ENCODE results near the gene KYNU. TPM values are rescaled to one million over a fixed set of nuclear protein-coding genes. Genes with fewer than 3 reads are reported as not detected.
A peak's percentile ranks its signal among the peaks of the same experiment; 100 is the strongest.

The KYNU gene
- total RNA-seq, 2 experiments from 2014 or later, result not detected

- ATAC-seq, result no peak
- POLR2A ChIA-PET, result no interaction called here
- no peak for DNase-seq
- CTCF ChIA-PET, result interaction anchor here (0.5 to 1.4 kb wide), 5 partner anchors 8 to 699 kb away, joined by 3 to 5 read pairs (median 4); no protein-coding TSS in a partner anchor
- Mint-ChIP-seq H3K9me3 (ENCODE audit: low read depth) (no peaks in the 10 kb centered on the region), H3K36me3 (ENCODE audit: low read depth) (no peaks in the 10 kb centered on the region), H3K4me1 (no peaks in the 10 kb centered on the region), H3K27me3 (no peaks in the 10 kb centered on the region), H3K27ac (no peak overlapping the region), H3K4me3 (no peak overlapping the region)
- intact Hi-C loops (cut with DNase I, micrococcal nuclease), result no loop called here
These were observed 97.0 kb downstream of the KYNU start for GRCh38 chr2:142974288-142975024.

GRCh38 chr2:142975239-142975638 is 97.8 kb downstream of the KYNU start:
- DNase-seq (no peak), ATAC-seq (no peak)
- Mint-ChIP-seq H3K27me3 (no peaks in the 10 kb centered on the region), H3K27ac (no peak overlapping the region), H3K9me3 (ENCODE audit: low read depth) (no peaks in the 10 kb centered on the region), H3K36me3 (ENCODE audit: low read depth) (no peaks in the 10 kb centered on the region), H3K4me1 (no peaks in the 10 kb centered on the region), H3K4me3 (no peak overlapping the region)
- ChIA-PET CTCF (interaction anchor here (0.5 to 1.4 kb wide), 5 partner anchors 9 to 241 kb away, joined by 3 to 4 read pairs (median 3); no protein-coding TSS in a partner anchor), POLR2A (no interaction called here)
- intact Hi-C loops (cut with DNase I, micrococcal nuclease), result no loop called here

- CTCF ChIA-PET, result interaction anchor here (1.0 to 1.6 kb wide), 8 partner anchors 8 to 59 kb away, joined by 3 to 11 read pairs (median 4); no protein-coding TSS in a partner anchor
- Mint-ChIP-seq H3K27ac (no peak overlapping the region), H3K27me3 (peaks cover 2% of the 10 kb centered on the region), H3K9me3 (ENCODE audit: low read depth) (no peaks in the 10 kb centered on the region), H3K4me3 (no peak overlapping the region), H3K4me1 (no peaks in the 10 kb centered on the region), H3K36me3 (ENCODE audit: low read depth) (no peaks in the 10 kb centered on the region)
- ATAC-seq, result peak; percentile 74
- intact Hi-C loops (cut with DNase I, micrococcal nuclease), result loop anchor here in 1 of 2 experiments (10.0 kb wide), 2 partner anchors 296 to 836 kb away; no protein-coding TSS in a partner anchor
- POLR2A ChIA-PET, result no interaction called here
- peak; percentile 7 for DNase-seq
These were observed 103.0 kb downstream of the KYNU start for GRCh38 chr2:142980246-142981068.

GRCh38 chr2:142981069-142981378 is 103.6 kb downstream of the KYNU start:
- ChIA-PET CTCF (interaction anchor here (1.0 to 1.6 kb wide), 7 partner anchors 9 to 60 kb away, joined by 3 to 11 read pairs (median 3); no protein-coding TSS in a partner anchor), POLR2A (no interaction called here)
- no peaks in the 10 kb centered on the region for H3K9me3 Mint-ChIP-seq (ENCODE audit: low read depth)
- H3K4me1 Mint-ChIP-seq, result no peaks in the 10 kb centered on the region
- no peaks in the 10 kb centered on the region for H3K36me3 Mint-ChIP-seq (ENCODE audit: low read depth)
- intact Hi-C loops (cut with DNase I, micrococcal nuclease), result loop anchor here in 1 of 2 experiments (10.0 kb wide), 2 partner anchors 296 to 836 kb away; no protein-coding TSS in a partner anchor
- H3K27me3 Mint-ChIP-seq, result peaks cover 2% of the 10 kb centered on the region
- no peak for DNase-seq
- H3K4me3 Mint-ChIP-seq, result no peak overlapping the region
- ATAC-seq, result no peak
- no peak overlapping the region for H3K27ac Mint-ChIP-seq

- H3K27me3 Mint-ChIP-seq, result peaks cover 2% of the 10 kb centered on the region
- intact Hi-C loops (cut with DNase I, micrococcal nuclease), result loop anchor here in 1 of 2 experiments (10.0 kb wide), 2 partner anchors 297 to 837 kb away; no protein-coding TSS in a partner anchor
- H3K4me3 Mint-ChIP-seq, result no peak overlapping the region
- POLR2A ChIA-PET, result no interaction called here
- no peaks in the 10 kb centered on the region for H3K36me3 Mint-ChIP-seq (ENCODE audit: low read depth)
- H3K4me1 Mint-ChIP-seq, result no peaks in the 10 kb centered on the region
- no peak for ATAC-seq
- CTCF ChIA-PET, result interaction anchor here (1.6 kb wide), 3 partner anchors 8 to 61 kb away, joined by 4 to 11 read pairs (median 5); no protein-coding TSS in a partner anchor
- no peaks in the 10 kb centered on the region for H3K9me3 Mint-ChIP-seq (ENCODE audit: low read depth)
- DNase-seq, result no peak
- H3K27ac Mint-ChIP-seq, result no peak overlapping the region
These were observed 104.3 kb downstream of the KYNU start for GRCh38 chr2:142981756-142982155.

GRCh38 chr2:142983174-142983573 is 105.7 kb downstream of the KYNU start:
- H3K27me3 Mint-ChIP-seq, result peaks cover 2% of the 10 kb centered on the region
- DNase-seq (no peak), ATAC-seq (no peak)
- H3K36me3 Mint-ChIP-seq (ENCODE audit: low read depth), result no peaks in the 10 kb centered on the region
- ChIA-PET POLR2A (no interaction called here), CTCF (no interaction called here)
- H3K9me3 Mint-ChIP-seq (ENCODE audit: low read depth), result no peaks in the 10 kb centered on the region
- intact Hi-C loops (cut with DNase I, micrococcal nuclease), result loop anchor here in 1 of 2 experiments (10.0 kb wide), 2 partner anchors 298 to 838 kb away; no protein-coding TSS in a partner anchor
- H3K27ac Mint-ChIP-seq, result no peak overlapping the region
- H3K4me3 Mint-ChIP-seq, result no peak overlapping the region
- H3K4me1 Mint-ChIP-seq, result no peaks in the 10 kb centered on the region

- Mint-ChIP-seq H3K27me3 (peaks cover 2% of the 10 kb centered on the region), H3K9me3 (ENCODE audit: low read depth) (no peaks in the 10 kb centered on the region), H3K36me3 (ENCODE audit: low read depth) (no peaks in the 10 kb centered on the region), H3K27ac (no peak overlapping the region), H3K4me3 (no peak overlapping the region), H3K4me1 (no peaks in the 10 kb centered on the region)
- ChIA-PET CTCF (interaction anchor here (0.7 kb wide), 1 partner anchor 7 kb away, joined by 3 read pairs; no protein-coding TSS in a partner anchor), POLR2A (no interaction called here)
- ATAC-seq (no peak), DNase-seq (no peak)
- intact Hi-C loops (cut with DNase I, micrococcal nuclease), result loop anchor here in 1 of 2 experiments (10.0 kb wide), 2 partner anchors 300 to 840 kb away; no protein-coding TSS in a partner anchor
These were observed 107.2 kb downstream of the KYNU start for GRCh38 chr2:142984657-142985056.

GRCh38 chr2:142987044-142987443 is 109.6 kb downstream of the KYNU start:
- ATAC-seq (no peak), DNase-seq (no peak)
- Mint-ChIP-seq H3K9me3 (ENCODE audit: low read depth) (no peaks in the 10 kb centered on the region), H3K27me3 (peaks cover 2% of the 10 kb centered on the region), H3K4me1 (no peaks in the 10 kb centered on the region), H3K36me3 (ENCODE audit: low read depth) (no peaks in the 10 kb centered on the region), H3K27ac (no peak overlapping the region), H3K4me3 (no peak overlapping the region)
- POLR2A ChIA-PET, result no interaction called here
- intact Hi-C loops (cut with DNase I, micrococcal nuclease), result loop anchor here in 1 of 2 experiments (10.0 kb wide), 2 partner anchors 302 to 842 kb away; no protein-coding TSS in a partner anchor
- CTCF ChIA-PET, result interaction anchor here (0.6 to 2.3 kb wide), 2 partner anchors 10 to 12 kb away, joined by 5 to 7 read pairs; no protein-coding TSS in a partner anchor

- Mint-ChIP-seq H3K4me1 (no peaks in the 10 kb centered on the region), H3K4me3 (no peak overlapping the region), H3K36me3 (ENCODE audit: low read depth) (no peaks in the 10 kb centered on the region), H3K9me3 (ENCODE audit: low read depth) (no peaks in the 10 kb centered on the region), H3K27ac (no peak overlapping the region), H3K27me3 (peaks cover 2% of the 10 kb centered on the region)
- DNase-seq, result no peak
- no peak for ATAC-seq
- CTCF ChIA-PET, result interaction anchor here (0.7 to 1.8 kb wide), 12 partner anchors 9 to 1126 kb away, joined by 3 to 11 read pairs (median 3); no protein-coding TSS in a partner anchor
- intact Hi-C loops (cut with DNase I, micrococcal nuclease), result loop anchor here in 1 of 2 experiments (10.0 kb wide), 2 partner anchors 305 to 845 kb away; no protein-coding TSS in a partner anchor
- POLR2A ChIA-PET, result no interaction called here
These were observed 112.1 kb downstream of the KYNU start for GRCh38 chr2:142989273-142990204.

- ChIA-PET POLR2A (no interaction called here), CTCF (interaction anchor here (1.0 kb wide), 1 partner anchor 12 kb away, joined by 3 read pairs; no protein-coding TSS in a partner anchor)
- Mint-ChIP-seq H3K27me3 (peaks cover 5% of the 10 kb centered on the region), H3K4me3 (no peak overlapping the region), H3K4me1 (no peaks in the 10 kb centered on the region), H3K27ac (no peak overlapping the region), H3K36me3 (ENCODE audit: low read depth) (no peaks in the 10 kb centered on the region), H3K9me3 (ENCODE audit: low read depth) (no peaks in the 10 kb centered on the region)
- ATAC-seq (no peak), DNase-seq (no peak)
- intact Hi-C loops (cut with DNase I, micrococcal nuclease), result no loop called here
These were observed 113.8 kb downstream of the KYNU start for GRCh38 chr2:142991295-142991694.
